Epithelial cell of esophagus (primary cell): ENCODE measurements around the gene MS4A15.
"Not testable (repeated sequence)": the region's sequence is repeated elsewhere in the genome, so short reads cannot be mapped to it uniquely, and the experiment has no call there.

Source experiments
- DNase-seq: peaks from one replicate; pipeline ENCODE4 v3.0.0; 2010; ENCODE audit warnings: low read depth
- H3K4me3 ChIP-seq: 2 replicates; pipeline ENCODE4 v1.5.1; 2011; ENCODE audit warnings: mild to moderate bottlenecking, low read length, control low read depth
- TF ChIP-seq, protein P1 (sequence below): IDR thresholded peaks from 2 replicates; pipeline ENCODE4 v1.5.1; 2011; ENCODE audit warnings: low read depth, mild to moderate bottlenecking, low read length, control low read depth, inconsistent platforms; ENCODE audit not compliant: insufficient read depth; ENCODE audit errors: missing control alignments

The MS4A15 gene, protein sequence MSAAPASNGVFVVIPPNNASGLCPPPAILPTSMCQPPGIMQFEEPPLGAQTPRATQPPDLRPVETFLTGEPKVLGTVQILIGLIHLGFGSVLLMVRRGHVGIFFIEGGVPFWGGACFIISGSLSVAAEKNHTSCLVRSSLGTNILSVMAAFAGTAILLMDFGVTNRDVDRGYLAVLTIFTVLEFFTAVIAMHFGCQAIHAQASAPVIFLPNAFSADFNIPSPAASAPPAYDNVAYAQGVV

DNA sequence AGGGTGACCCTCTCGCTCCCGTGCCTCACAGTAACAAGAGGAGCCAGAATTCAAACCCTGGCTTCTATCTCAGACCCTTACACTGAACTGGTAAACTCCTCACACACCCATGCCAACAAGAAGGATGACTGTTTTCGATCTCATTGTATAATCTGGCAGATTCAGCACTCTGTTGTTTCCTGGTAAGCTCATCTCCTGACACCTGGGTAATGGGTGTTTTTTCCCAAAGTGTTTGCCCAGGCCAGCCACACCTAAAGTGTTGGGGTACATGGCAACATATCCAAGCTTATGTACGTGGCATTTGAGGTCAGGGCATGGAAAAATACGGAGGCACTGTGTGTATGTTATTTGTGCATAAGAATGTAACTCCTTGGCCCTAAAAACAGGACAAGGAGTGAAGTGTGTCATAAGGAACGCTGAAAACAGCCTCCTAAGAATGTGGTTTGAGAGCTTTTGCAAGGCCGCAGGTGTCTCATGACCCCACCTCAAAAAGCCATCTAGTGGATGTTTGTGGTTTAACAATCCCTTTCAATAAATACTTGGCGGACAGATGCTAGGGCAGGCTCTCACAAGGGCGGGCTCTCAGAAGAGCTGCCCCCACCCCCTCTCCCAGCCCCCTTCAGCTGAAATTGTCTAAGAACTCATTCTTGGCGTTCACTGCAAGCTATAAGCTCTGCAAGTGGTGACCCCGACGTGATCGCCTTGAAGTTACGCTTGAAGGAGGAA is at the start of gene MS4A15:
MS4A15 (plus strand) TSS at position 561 of the 726 bp plus-strand sequence. CDS start 6,867 bp downstream, outside the sequence.
- TF ChIP-seq, protein P1, sequence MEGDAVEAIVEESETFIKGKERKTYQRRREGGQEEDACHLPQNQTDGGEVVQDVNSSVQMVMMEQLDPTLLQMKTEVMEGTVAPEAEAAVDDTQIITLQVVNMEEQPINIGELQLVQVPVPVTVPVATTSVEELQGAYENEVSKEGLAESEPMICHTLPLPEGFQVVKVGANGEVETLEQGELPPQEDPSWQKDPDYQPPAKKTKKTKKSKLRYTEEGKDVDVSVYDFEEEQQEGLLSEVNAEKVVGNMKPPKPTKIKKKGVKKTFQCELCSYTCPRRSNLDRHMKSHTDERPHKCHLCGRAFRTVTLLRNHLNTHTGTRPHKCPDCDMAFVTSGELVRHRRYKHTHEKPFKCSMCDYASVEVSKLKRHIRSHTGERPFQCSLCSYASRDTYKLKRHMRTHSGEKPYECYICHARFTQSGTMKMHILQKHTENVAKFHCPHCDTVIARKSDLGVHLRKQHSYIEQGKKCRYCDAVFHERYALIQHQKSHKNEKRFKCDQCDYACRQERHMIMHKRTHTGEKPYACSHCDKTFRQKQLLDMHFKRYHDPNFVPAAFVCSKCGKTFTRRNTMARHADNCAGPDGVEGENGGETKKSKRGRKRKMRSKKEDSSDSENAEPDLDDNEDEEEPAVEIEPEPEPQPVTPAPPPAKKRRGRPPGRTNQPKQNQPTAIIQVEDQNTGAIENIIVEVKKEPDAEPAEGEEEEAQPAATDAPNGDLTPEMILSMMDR, result peak; percentile 12
- peak; percentile 30 for DNase-seq
- H3K4me3 ChIP-seq, result no peak within 1 kb of the TSS

DNA sequence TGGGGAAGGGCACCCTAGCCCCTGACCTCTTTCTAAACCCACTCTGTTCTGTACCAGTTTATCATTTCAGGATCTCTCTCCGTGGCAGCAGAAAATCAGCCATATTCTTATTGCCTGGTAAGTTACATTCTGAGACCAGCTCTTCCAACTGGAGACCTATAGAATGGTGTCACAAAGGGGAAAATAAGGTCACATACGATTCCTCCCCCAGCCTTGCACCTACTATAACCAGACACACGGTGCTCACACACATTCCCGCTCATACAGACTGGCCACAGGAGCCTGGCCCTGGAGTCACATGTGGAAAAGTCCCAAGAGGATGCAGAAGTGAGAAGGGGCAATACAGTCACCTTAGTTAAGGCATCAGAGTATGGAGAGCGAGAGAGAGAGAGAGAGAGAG is 49.7 kb upstream of the MS4A15 start:
- H3K4me3 ChIP-seq, result no peak overlapping the region
- TF ChIP-seq, protein P1, result no peak

DNA sequence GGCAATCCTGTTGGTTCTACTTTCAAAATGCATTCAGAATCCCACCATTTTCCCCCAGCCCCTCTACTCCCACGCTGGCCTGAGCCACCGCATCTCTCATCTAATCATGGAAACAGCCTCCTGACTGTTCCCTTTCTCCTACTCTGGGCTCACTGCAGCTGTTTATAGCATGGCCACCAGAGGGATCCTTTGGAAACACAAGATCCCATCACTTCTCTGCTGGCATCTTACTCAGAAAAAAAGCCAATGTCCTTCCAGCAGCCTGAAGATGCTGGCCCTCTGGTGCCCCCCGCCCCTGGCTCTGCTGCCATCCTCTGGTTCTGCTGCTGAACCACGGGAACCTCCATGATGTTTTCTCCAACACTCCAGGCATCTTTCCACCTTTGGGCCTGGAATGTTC is 46.2 kb upstream of the MS4A15 start:
- no peak overlapping the region for H3K4me3 ChIP-seq
- TF ChIP-seq, protein P1, result no peak
- no peak for DNase-seq

More for the DNA sequence above, 49.7 kb upstream of the MS4A15 start:
- DNase-seq, result no peak

DNA sequence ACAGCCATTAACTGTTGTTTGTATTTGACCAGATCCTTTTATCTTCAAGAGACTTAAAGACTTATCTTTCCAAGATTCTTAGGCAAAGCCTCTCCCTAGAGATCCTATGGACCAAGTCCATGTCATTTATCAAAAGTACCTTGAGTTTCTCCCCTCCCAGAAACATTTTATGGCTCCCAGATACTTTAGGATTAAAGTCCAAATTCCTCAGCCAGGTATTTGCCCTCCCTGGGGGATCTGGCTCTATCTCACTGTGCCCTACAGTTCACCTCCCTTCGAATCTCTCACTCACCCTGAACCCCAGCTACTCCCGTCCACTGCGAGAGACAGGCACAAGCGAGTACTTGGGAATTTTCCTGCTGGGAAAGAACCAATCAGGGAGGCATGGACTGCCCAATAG is 45.4 kb upstream of the MS4A15 start:
- H3K4me3 ChIP-seq, result no peak overlapping the region
- TF ChIP-seq, protein P1, result no peak
- DNase-seq, result no peak

DNA sequence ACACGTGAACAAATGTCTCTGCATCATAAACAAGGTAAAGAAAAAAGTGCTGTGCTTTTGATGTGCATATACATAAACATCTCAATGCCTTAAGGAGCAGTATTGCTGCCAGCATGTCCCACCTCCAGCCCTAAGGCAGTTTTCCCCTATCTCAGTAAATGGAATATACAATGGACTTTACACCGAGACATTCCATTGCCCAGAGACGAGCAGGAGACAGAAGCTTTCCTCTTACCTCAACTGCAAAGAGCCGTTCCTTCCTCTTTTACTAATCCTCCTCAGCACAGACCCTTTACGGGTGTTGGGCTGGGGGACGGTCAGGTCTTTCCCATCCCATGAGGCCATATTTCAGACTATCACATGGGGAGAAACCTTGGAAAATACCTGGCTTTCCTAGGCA is 43.2 kb upstream of the MS4A15 start:
- not testable (repeated sequence) for H3K4me3 ChIP-seq, DNase-seq

DNA sequence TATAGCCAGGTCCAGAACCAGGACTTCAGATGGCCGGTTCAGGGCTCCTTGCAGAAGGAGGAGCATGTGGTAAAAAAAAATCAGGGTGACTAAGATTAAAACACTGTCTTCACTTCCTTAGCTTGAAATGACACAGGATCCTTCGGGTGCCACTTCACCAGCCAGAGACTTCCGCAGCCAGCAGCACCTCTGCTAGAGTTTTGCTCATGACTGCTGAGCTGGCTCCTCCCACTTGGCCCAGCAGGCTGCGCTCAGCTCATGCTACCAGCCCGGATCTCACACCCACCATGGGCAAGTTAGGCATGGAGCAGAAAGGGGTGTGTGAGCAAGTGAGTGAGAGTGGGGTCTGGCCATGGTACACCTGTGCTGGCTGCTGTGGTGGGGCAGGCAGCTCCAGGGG is 38.7 kb upstream of the MS4A15 start:
- TF ChIP-seq, protein P1, result no peak
- no peak for DNase-seq
- no peak overlapping the region for H3K4me3 ChIP-seq

DNA sequence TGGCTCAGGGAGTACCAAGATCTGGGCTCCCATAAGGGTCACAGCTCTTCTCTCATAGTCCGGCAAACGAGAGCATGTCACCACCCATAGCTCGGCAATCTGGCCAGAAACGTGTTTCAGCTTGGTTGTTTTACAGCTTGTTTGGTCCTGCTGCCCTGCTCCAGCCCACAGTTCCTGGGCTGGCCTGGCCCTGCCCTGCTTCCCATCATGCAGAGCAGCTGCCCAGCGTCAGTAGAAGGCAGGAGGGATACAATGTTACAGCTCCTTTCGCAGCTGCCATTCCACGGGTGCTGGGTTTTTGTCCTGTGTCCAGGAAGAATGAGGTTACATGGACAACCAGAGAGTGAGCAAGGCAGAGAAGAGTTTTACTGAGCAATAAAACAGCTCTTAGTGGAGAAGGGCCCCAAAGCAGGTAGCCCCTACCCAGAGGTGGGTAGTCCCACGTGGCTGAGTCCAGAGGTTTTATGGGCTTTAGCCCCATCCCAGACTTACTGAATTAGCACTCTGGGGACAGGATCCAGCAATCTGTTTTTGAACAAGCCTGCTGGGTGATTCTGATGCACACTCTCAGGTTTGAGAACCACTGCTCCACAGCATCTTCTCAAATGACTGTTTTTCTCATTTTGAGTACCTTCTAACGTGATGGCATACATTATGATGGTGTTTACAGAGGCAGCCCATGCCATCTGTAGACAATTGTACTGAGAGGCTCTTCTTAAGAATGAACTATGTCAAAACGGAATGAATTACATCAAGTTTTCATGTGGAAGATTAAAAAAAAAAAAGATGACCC is 37.9 kb upstream of the MS4A15 start:
- DNase-seq, result no peak
- H3K4me3 ChIP-seq, result no peak overlapping the region
- TF ChIP-seq, protein P1, result no peak
